Measurements from ENCODE around the gene ARPC1A.

DNA sequence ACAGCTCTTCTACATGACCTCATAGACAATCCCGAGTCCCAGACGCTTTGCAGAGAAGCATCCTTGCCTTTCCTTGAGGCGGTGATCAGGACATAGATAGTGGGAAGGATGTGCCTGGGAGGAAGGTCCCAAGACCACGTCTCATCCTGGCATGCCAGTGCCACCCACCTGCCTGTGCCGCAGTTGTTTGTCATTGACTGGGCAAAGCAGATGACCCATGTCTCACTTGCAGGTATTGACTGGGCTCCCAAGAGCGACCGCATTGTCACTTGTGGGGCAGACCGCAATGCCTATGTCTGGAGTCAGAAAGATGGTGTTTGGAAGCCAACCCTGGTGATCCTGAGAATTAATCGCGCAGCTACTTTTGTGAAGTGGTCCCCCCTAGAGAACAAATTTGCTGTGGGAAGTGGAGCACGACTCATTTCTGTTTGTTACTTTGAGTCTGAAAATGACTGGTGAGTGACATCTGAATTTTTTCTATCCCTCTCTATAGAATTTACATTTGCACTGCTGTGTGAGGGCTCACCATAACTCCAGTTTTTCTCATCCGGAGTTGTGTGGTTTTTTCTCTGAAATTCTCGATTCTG lies 18.5 kb downstream of the ARPC1A start:
- TF ChIP-seq EP300 (IDR thresholded peaks at IDR 0.05; ENCODE audit: borderline replicate concordance in 1 of 2, low read depth in 2 of 2, low read length in 2 of 2) (no peak), SIN3A (conservative IDR thresholded peaks at IDR 0.05 in 1 of 2, IDR thresholded peaks at IDR 0.05 in 1 of 2; ENCODE audit: low read depth in 1 of 2, low read length in 2 of 2) (no peak), SP1 (IDR thresholded peaks at IDR 0.05; ENCODE audit: low read depth, low read length) (no peak), KDM1A (IDR thresholded peaks at IDR 0.05; ENCODE audit: borderline replicate concordance, low read length) (no peak), USF2 (IDR thresholded peaks at IDR 0.05; ENCODE audit: low read length) (no peak)
- TF ChIP-seq, protein P1, sequence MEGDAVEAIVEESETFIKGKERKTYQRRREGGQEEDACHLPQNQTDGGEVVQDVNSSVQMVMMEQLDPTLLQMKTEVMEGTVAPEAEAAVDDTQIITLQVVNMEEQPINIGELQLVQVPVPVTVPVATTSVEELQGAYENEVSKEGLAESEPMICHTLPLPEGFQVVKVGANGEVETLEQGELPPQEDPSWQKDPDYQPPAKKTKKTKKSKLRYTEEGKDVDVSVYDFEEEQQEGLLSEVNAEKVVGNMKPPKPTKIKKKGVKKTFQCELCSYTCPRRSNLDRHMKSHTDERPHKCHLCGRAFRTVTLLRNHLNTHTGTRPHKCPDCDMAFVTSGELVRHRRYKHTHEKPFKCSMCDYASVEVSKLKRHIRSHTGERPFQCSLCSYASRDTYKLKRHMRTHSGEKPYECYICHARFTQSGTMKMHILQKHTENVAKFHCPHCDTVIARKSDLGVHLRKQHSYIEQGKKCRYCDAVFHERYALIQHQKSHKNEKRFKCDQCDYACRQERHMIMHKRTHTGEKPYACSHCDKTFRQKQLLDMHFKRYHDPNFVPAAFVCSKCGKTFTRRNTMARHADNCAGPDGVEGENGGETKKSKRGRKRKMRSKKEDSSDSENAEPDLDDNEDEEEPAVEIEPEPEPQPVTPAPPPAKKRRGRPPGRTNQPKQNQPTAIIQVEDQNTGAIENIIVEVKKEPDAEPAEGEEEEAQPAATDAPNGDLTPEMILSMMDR (IDR thresholded peaks at IDR 0.05; ENCODE audit: control extremely low read depth in 1 of 3, insufficient read depth in 1 of 3, low read depth in 1 of 3, low read length in 3 of 3), result no peak
